Activated gamma-delta T cell treated with anti-CD3 and anti-CD28 coated beads, Interleukin-2, amount 50 U/mL, for 16 hours (primary cell): ENCODE data around the gene C18orf32.
"Not testable (repeated sequence)": the region's sequence is repeated elsewhere in the genome, so short reads cannot be mapped to it uniquely, and the experiment has no call there.

Experiments
- DNase-seq: peaks from one replicate; pipeline ENCODE4 v3.0.0-alpha.2; 2020; ENCODE audit warnings: low read depth

The C18orf32 gene

DNA sequence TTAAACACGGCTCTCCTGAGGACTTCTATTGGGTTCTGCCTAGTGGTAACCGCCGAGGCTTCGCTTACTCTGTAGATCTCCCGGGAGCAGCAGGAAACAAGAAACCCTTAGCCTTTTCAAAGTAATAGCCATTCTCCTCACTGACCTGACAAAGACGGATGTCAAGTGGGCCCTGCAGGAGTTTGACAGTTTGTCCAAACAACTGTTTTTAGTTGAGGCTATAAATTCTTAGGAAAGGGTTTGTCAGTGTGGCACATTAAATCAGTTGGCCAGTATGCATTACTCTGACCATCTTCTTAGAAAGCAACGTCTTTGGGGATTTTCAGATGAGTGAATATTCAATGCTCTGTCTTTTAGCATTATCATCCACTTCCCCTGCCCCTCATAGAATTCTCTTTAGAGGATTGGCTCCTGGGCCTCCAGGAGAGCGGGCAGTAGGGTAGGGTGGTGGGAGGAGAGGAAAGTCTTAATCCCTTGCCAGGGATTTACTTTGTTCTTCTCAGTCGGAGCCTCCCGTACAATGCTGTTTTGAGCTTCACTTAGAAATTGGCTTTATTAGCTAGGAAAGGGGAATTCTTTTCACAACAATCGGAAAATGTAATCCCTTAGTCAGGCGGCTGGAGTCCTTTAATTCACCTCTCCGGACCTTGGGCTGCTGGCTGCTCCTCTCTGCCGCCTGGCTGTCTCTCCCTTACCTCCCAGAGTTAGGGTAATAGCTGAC lies 13.3 kb upstream of the C18orf32 start:
- DNase-seq = no peak

DNA sequence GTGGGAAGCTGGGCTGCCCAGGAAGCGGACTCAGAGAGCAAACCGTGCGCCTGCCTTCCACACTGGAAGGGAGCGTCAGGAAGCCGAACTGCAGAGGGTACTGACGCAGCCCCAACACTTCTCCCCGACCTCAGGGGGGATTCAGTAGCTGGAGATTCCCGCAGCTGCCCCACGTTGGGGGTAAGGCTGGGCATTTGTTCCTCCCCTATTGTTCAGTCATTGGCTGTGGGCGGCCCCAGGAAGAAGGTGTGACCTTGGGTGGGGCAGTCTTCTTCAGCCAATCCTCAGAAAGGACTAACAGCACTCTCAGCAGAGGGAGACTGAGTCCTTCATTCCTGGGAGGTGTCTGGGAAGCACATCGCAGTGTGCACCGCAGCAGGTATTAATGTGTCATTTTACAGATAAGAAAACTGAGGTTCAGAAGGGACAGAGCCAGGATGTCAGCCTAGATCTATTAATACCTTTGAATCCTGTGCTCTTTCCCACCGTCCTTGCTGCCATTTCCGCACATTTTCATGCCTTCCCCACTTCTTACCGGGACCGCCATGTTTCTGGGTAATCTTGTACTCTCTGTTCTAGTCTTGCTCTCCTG lies 12.1 kb upstream of the C18orf32 start:
- DNase-seq = no peak

GRCh38 chr18:49495480-49495879 lies 8.4 kb upstream of the C18orf32 start:
- DNase-seq = no peak

- DNase-seq = no peak
Observed at GRCh38 chr18:49495076-49495475, 8.0 kb upstream of the C18orf32 start.

DNA sequence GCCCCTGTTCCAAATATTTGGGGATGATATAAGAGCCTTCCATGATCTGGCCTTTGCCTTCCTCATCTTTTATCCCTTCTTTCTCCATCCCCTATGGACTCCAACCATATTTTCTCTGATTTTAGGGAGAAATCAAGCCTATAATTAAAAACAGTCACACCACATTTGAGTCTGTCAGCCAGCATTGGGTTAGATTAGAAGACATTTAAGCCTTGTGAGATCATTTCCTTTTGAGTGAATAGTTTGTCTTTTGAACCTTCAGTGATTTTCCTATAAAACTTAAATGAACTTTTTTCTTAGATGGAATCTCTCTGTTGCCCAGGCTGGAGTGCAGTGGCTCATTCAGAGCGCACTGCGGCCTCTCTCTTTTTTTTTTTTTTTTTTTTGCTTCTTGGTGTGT lies 7.6 kb upstream of the C18orf32 start:
- DNase-seq = no peak

- DNase-seq = no peak
Observed at GRCh38 chr18:49492694-49493033, 5.6 kb upstream of the C18orf32 start.

DNA sequence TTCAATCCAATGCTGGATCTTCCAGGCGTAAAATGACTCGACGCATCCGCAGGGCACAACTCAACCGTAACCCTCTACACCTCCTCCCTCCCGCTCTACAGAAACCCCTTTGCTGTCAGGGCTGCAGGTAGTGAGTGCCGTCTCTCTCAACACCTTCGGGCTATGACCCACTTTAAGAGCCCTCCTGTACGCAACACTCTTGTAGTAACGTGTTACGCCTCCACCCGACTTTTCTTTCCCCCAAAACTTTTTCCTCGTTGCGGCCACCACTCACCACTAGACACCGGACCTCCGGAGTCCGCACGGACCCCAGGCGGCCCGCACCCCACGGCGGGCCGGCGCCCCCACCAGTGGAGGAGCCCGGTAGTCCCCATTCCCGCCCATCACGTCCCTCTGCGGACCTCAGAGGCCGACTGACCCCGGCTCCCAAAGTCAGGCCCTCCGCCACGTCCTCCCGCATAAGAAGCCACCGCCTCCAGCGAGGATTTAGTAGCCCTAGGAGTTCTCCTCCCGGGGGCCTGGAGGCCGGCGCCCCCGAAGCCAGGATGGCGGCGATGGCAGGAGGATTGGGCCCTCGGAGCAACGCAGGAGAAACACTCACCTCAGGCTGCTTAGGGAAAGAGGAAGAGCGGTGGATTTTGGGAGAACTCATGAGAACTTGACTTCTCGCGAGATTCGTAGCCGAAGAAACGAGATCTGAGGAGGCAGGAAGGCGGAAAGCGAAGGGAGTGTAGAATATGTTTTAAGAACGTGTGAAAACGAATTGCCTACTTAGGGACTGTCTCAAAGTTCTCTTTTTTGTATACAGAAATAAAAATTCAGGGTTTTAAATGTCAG lies 5.0 kb upstream of the C18orf32 start, which contains the start of gene RPL17:
Gene RPL17, minus strand, starts transcription at position 609 of the 837 bp plus-strand sequence.
- peak; percentile 80 for DNase-seq

- no peak for DNase-seq
Observed at GRCh38 chr18:49491534-49491856, 4.5 kb upstream of the C18orf32 start.

GRCh38 chr18:49490246-49490762 lies 3.3 kb upstream of the C18orf32 start:
- DNase-seq = no peak

- no peak for DNase-seq
Observed at GRCh38 chr18:49487711-49488310, 777 bp upstream of the C18orf32 start.

GRCh38 chr18:49486606-49486952 lies 455 bp downstream of the C18orf32 start:
- DNase-seq = no peak

DNA sequence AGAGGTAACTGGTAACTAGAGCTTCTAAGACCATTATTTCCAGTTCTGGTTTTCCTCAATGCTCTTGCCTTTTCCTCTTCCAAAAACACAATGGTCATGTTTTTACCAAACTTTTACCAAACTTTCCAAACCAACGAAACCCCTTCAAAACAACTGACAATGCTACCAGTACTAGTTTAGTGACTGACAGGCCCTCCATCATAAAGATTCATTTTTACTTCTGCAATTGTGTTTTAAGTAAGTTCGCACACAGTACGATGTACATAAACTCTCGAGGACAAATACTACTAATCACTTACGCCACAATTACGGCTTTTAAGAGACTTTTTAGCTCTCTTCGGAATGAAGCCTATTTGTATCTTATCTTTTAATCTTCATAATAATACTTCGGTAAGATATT lies 900 bp downstream of the C18orf32 start:
- DNase-seq = no peak

DNA sequence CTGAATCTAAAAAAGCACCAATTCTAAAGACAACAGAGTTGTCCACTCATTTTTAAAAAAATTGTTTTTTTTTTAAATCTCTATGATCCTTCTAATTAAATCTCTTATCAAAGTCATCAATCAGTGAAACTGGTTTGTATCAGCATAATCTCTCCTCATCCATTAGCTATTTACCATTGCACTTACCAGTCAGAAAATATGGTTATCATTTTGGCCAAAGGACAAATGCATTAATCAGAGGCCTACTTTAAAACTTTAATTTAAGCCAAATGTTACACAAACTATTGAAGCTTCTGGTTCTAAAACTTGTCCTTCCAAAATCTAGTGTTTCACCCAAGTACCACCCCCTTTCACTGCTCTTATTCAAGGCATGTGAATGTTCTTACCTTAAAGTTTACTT lies 3.8 kb downstream of the C18orf32 start:
- no peak for DNase-seq

GRCh38 chr18:49481907-49482306 lies 5.1 kb downstream of the C18orf32 start:
- no peak for DNase-seq

GRCh38 chr18:49481317-49481716 lies 5.7 kb downstream of the C18orf32 start:
- DNase-seq = no peak

DNA sequence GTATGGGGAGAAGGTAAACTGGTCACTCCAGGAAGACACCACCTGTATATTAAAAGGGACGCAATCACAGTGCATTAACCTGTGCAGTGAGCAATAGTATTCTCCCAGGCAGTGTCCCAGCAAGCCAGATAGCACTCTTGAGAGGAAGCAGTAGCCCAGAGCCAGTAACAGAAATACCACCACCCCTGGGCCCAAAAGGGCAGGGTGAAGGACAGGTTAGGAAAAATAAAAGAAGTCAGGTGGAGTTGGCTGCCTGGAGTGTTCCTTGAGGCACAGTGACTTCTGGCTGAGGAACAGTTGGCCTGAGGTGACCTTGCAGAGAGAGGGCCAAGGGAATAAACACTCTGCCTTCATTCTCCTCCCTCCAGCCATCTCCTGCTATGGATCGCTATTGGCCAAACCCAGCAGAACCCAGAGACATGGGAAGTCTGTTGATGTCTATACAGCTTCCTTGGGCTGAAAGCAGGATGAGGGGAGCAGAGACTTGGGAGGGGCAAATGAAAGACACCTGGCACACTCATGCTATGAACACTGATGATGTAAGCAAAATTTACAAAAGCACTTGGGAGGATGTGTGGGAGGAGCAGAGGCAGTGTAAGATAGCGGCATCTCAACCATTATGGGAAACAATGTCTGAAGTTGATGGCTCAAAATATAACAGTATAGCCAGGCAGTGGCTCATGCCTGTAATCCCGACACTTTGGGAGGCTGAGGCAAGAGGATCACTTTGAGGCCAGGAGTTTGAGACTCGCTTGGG lies 7.5 kb downstream of the C18orf32 start:
- no peak for DNase-seq

DNA sequence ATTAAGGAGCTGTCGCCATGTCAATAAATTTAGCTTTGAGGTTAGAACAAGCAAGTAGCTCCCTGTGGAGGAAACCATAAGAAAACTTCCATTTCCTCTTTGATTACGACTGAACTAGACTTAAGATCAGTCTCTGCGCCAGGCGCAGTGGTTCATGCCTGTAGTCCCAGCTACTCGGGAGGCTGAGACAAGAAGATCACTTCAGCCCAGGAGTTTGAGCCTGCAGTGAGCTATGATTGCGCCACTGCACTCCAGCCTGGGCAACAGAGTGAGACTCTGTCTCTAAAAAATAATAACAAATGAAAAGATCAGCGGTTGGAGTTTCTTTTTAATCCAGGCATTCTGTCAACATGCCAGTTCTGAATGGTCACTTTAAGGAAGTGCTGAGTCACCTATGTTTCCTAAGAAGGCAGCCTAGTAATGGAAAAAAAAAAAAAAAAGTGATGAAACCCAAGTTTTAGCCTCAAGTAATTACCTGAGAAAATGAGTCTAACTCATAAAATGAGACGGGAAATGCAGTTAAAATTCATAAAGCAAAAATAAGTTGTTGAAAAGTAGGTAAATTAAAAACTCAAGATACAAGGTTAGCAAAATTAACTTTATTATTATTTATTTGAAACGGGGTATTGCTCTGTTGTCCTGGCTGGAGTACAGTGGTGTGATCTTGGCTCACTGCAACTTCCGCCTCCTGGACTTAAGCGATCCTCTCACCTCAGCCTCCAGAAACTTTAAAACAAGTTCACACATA lies 10.2 kb downstream of the C18orf32 start:
- DNase-seq = no peak

GRCh38 chr18:49474935-49475334 lies 12.1 kb downstream of the C18orf32 start:
- DNase-seq = not testable (repeated sequence)

- no peak for DNase-seq
Observed at GRCh38 chr18:49473721-49474120, 13.3 kb downstream of the C18orf32 start.

DNA sequence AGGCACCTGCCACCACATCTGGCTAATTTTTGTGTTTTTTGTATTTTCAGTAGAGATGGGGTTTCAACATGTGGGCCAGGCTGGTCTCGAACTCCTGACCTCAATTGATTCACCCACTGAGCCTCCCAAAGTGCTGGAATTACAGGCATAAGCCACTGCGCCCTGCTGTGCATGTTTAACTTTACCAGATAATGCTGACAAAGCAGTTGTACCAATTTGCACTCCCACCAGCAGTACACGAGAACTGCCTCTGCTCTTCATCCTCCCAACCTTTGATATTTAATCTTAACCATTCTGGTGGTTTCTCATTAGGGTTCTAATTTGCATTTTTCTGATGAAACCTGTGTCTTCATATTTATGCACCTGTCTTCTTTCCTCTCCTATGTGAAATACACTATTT lies 14.6 kb downstream of the C18orf32 start:
- DNase-seq = no peak

GRCh38 chr18:49471532-49471931 lies 15.5 kb downstream of the C18orf32 start:
- DNase-seq = no peak
